Coronary artery (tissue), 2 donors: Measurements from ENCODE around the gene NIM1K.

ENCODE experiments used
- DNase-seq: peaks from one replicate; pipeline ENCODE4 v3.0.0-alpha.2; 2017; ENCODE audit warnings: low spot score
- H3K27ac ChIP-seq, 2 donors: fragments of 200-600 bp; sonication (generic); one replicate each; pipeline ENCODE4 v1.5.1; 2016 to 2019
- H3K4me3 ChIP-seq: fragments of 200-600 bp; sonication (generic); 2 replicates; pipeline ENCODE4 v1.5.1; 2016; ENCODE audit warnings: mild to moderate bottlenecking, moderate library complexity
- TF ChIP-seq, protein P1 (sequence below): fragments of 200-600 bp; sonication (generic); IDR thresholded peaks from one replicate; pipeline ENCODE4 v1.5.1; 2019; ENCODE audit warnings: antibody characterized with exemption

Gene NIM1K

DNA sequence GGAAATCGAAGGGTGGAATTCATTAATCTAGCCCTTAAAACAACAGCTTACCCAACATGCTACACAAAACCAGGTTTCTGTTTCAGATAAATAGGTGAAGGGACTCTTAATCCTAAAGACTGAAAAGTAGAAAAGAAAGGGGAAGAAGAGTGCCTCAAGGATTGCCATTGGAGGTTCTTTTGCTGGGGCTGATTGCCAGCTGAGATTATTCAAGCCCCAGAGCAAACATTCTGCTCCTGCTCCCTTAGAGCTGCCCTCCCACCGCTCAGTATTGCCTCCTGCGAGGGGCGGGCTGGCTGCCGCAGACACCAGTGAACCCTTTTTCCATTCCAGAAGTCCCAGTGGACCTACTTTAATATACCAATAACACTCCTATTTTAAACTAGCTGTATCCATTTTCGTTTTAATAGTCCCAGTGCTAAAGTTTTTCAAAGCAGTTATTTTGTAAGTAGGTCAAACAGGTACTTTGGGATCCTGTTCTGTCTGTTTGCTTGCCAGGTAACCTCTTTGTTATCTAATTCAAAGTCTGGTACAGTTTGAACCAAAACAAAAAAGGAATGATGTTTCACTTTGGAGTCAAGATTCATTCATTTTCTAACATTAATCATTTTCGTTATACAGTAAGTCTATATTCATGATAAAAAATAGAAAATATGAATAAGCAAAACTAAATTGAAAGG is 82.5 kb downstream of the NIM1K start:
- TF ChIP-seq, protein P1, sequence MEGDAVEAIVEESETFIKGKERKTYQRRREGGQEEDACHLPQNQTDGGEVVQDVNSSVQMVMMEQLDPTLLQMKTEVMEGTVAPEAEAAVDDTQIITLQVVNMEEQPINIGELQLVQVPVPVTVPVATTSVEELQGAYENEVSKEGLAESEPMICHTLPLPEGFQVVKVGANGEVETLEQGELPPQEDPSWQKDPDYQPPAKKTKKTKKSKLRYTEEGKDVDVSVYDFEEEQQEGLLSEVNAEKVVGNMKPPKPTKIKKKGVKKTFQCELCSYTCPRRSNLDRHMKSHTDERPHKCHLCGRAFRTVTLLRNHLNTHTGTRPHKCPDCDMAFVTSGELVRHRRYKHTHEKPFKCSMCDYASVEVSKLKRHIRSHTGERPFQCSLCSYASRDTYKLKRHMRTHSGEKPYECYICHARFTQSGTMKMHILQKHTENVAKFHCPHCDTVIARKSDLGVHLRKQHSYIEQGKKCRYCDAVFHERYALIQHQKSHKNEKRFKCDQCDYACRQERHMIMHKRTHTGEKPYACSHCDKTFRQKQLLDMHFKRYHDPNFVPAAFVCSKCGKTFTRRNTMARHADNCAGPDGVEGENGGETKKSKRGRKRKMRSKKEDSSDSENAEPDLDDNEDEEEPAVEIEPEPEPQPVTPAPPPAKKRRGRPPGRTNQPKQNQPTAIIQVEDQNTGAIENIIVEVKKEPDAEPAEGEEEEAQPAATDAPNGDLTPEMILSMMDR, result no peak
- Histone ChIP-seq H3K27ac (no peak overlapping the region), H3K4me3 (no peak overlapping the region)
- DNase-seq, result no peak

DNA sequence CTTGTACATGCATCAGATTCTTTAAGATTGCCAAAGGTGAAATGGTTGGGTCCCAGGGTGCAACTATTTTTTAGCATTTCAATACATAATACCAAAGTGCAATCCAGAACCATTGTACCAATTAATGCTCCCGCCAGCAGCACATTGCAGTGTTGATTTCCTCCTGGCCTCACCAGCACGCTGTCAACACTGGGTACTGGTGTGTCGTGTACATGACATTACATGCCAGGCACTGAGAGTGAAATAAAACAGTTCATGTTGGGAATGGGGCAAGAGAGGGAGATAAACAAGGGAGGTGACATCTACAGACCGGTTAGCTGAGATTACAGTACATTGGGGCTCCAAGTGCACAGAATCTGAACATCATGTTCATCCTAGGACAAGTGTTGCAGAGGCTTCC is 83.4 kb downstream of the NIM1K start:
- Histone ChIP-seq H3K4me3 (no peak overlapping the region), H3K27ac (no peak overlapping the region)
- TF ChIP-seq, protein P1, result no peak
- DNase-seq, result no peak

DNA sequence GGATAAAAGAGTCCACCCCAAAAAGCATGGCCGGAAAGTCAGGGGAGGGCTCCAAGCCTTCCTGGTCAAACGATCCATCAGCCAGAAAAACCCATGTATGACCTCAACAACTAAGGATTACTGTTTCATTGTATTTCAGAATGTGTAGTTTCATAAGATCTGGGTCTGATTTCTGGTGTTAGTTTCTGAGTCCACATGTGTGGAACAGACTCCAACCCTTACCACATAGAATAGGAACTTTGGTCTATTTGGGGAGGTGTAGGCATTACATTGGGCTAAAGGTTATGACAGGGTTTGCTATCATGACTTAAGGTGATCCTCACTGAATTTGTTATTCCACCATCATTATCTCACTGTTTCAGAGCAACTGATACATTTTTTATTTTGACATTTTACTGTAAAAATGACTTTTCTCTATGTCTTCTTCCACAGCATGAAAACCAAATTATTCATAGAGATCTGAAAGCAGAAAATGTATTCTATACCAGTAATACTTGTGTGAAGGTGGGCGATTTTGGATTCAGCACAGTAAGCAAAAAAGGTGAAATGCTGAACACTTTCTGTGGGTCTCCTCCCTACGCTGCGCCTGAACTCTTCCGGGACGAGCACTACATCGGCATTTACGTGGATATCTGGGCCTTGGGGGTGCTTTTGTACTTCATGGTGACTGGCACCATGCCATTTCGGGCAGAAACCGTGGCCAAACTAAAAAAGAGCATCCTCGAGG is 87.7 kb downstream of the NIM1K start:
- Histone ChIP-seq H3K27ac (no peak overlapping the region), H3K4me3 (no peak overlapping the region)
- TF ChIP-seq, protein P1, result no peak
- no peak for DNase-seq

DNA sequence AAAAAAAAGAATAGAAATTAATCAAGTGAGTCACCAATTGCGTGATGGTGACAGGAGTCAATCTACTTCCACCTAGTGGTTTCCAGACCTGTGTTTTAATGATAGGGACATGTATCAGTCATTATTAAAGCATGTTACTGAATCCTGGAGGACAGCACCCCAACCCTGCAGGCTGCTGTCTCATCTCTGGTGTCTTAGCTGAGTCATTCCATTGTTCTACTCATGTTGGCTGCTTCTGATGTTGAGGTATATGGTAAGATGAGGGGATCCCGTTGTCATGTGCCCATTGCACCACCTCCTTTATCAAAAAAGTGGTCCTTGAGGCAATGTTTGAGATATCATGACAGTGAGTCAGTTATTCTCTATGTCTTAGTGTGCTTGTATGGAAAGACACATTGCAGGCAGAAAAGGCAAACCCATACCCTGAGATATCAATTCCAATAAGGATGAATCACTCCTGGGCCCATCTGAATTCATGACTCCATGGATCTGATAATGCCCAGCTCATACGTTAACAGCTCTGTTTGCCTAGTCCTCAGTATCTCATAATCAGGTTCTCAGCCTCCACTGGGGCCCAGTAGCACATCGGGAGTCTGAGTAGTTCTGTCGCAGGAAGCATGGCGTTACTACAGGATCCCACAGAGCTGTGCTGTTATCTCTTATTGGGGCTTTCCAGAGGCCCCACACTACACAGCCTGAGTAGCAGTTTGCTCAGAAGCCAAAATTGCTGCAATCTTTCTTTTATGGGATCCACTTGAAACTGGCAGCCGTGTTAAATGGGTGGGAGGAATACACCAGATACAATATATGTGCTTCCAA is 90.0 kb downstream of the NIM1K start:
- Histone ChIP-seq H3K4me3 (no peak overlapping the region), H3K27ac (no peak overlapping the region)
- TF ChIP-seq, protein P1, result no peak
- no peak for DNase-seq

DNA sequence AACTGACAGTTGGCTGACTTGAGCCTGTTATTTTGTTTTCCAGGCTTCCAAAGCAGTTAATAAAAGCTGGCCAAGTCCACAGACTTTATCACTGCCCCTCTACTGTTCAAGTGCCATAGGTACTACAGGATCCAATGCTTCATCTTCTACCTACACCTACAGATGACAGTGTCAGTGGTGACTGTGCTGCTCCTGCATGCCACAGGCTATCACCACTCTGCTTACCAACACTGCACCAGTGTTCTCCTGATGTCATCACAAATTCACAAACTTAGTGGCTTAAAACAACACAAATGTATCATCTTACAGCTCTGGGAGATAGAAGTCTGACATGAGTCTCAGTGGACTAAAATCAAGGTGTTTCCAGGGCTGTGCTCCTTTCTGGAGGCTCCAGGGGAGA is 94.6 kb downstream of the NIM1K start:
- DNase-seq, result no peak
- H3K27ac ChIP-seq, result no peak overlapping the region
- H3K4me3 ChIP-seq, result no peak overlapping the region
- TF ChIP-seq, protein P1, result no peak

DNA sequence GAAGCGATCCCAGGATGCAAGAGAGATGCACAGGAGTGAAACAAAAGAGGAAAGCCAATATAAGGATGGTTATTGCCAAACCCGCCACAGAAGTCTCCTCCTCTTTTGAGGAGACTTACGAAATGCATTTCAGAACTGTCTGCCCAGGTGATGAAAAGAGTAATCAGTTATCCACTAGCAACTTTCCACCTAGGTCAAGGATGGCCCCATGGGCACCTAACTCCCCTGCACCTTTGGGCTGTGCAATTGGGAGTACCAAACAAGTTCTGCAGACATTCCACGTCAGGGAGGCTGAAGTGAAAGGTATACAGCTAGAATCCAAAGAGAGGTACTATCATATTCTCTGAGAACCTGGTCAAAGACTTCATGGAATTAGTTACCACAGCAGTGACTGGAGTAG is 95.5 kb downstream of the NIM1K start:
- DNase-seq, result no peak
- no peak overlapping the region for H3K4me3 ChIP-seq
- TF ChIP-seq, protein P1, result no peak
- H3K27ac ChIP-seq, result no peak overlapping the region
